ENCODE measurements around the gene CFTR. TPM values are rescaled to one million over a fixed set of nuclear protein-coding genes. Genes with fewer than 3 reads are reported as not detected.

Gene CFTR
- total and polyA plus RNA-seq, 4 donors = 0.10 to 3.1 (median 0.30) TPM

DNA sequence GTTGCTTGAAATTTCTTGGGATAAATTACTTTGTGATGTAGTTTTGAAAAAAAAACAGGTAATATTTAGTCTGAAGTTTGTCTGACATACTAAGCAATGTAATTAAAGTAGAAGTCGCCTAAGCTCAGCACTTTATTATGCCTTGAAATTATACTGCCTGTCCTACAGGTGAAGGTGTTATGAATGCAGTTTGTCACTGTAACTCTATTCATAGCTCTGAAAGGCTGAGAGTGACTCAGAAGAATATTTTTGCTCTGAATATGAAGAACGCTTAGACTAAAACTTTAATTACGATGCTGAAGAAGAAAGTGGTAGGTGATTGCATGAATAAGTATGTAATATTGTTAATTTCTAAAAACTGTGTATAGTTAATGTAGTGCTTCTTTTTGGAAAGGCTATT is 9.2 kb downstream of the CFTR start:
- DNase-seq (no peak), ATAC-seq (ENCODE audit: low FRiP score) (no peak)
- intact Hi-C loops (cut with DNase I) = no loop called here
- Histone ChIP-seq H3K4me1 (ENCODE audit: control insufficient read depth in 1 of 2, insufficient read depth in 2 of 2, low read length in 2 of 2) (no peaks in the 10 kb centered on the region), H3K36me3 (ENCODE audit: control insufficient read depth in 1 of 2, insufficient read depth in 2 of 2, low read length in 1 of 2) (no peaks in the 10 kb centered on the region), H3K27ac (ENCODE audit: low read depth in 1 of 2, low read length in 2 of 2) (no peak overlapping the region), H3K9me3 (ENCODE audit: control insufficient read depth, low read length) (no peaks in the 10 kb centered on the region), H3K27me3 (ENCODE audit: control insufficient read depth in 1 of 2, insufficient read depth in 2 of 2, low read length in 1 of 2) (peaks cover 0 to 5% of the 10 kb centered on the region in 2 donors), H3K4me3 (ENCODE audit: low read length in 2 of 2) (no peak overlapping the region)
- 86 to 88% methylated on average over 3 of the region's 3 CpGs for WGBS, 2 donors

DNA sequence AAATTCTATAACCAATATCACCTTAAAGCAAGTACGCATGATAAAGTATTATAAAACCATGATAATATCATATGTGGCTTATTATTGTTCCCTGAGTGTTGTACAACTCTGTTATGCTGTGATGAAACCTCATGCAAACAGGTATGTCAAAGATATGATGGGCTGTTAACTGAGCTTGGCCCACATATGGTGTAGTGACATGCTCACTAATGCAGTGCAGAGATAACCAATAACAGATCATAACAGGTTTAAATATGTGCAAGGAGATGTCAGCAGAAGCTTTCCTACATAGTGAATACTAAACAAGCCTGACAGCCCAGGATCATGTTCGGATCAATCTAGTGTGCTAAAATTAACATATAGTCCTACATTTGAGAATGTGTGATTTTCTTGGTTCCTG is 9.6 kb downstream of the CFTR start:
- intact Hi-C loops (cut with DNase I) = no loop called here
- Histone ChIP-seq H3K36me3 (ENCODE audit: control insufficient read depth in 1 of 2, insufficient read depth in 2 of 2, low read length in 1 of 2) (no peaks in the 10 kb centered on the region), H3K4me3 (ENCODE audit: low read length in 2 of 2) (no peak overlapping the region), H3K27ac (ENCODE audit: low read depth in 1 of 2, low read length in 2 of 2) (no peak overlapping the region), H3K4me1 (ENCODE audit: control insufficient read depth in 1 of 2, insufficient read depth in 2 of 2, low read length in 2 of 2) (no peaks in the 10 kb centered on the region), H3K27me3 (ENCODE audit: control insufficient read depth in 1 of 2, insufficient read depth in 2 of 2, low read length in 1 of 2) (peaks cover 0 to 5% of the 10 kb centered on the region in 2 donors), H3K9me3 (ENCODE audit: control insufficient read depth, low read length) (no peaks in the 10 kb centered on the region)
- WGBS, 2 donors = 86 to 87% methylated on average over 2 of the region's 2 CpGs
- ATAC-seq (ENCODE audit: low FRiP score) (no peak), DNase-seq (no peak)

DNA sequence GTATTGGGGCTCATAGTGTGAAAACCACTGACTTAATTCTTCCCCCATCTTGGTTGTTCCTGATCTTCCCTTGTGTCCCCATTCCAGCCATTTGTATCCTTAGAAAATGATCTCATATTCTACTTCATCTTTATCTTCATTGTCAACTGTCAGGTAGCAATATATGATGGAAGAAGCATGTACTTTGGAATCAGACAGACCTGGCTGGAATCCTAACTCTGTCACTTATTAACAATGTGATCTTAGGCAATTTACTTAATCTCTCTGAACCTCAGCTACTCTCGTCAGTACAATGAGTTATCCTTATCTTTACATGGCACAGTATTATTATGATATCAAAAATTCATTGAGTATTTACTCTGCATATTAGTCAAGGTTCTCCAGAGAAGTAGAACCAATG is 10.1 kb downstream of the CFTR start:
- no peak overlapping the region for H3K4me3 ChIP-seq (ENCODE audit: low read length in 2 of 2)
- no peaks in the 10 kb centered on the region for H3K36me3 ChIP-seq (ENCODE audit: control insufficient read depth in 1 of 2, insufficient read depth in 2 of 2, low read length in 1 of 2)
- no peak for DNase-seq
- no peak overlapping the region for H3K27ac ChIP-seq (ENCODE audit: low read depth in 1 of 2, low read length in 2 of 2)
- no peaks in the 10 kb centered on the region for H3K4me1 ChIP-seq (ENCODE audit: control insufficient read depth in 1 of 2, insufficient read depth in 2 of 2, low read length in 2 of 2)
- peaks cover 0 to 5% of the 10 kb centered on the region in 2 donors for H3K27me3 ChIP-seq (ENCODE audit: control insufficient read depth in 1 of 2, insufficient read depth in 2 of 2, low read length in 1 of 2)
- ATAC-seq (ENCODE audit: low FRiP score) = no peak
- 63 to 74% methylated on average over 1 of the region's 1 CpG for WGBS, 2 donors
- intact Hi-C loops (cut with DNase I) = no loop called here
- no peaks in the 10 kb centered on the region for H3K9me3 ChIP-seq (ENCODE audit: control insufficient read depth, low read length)

DNA sequence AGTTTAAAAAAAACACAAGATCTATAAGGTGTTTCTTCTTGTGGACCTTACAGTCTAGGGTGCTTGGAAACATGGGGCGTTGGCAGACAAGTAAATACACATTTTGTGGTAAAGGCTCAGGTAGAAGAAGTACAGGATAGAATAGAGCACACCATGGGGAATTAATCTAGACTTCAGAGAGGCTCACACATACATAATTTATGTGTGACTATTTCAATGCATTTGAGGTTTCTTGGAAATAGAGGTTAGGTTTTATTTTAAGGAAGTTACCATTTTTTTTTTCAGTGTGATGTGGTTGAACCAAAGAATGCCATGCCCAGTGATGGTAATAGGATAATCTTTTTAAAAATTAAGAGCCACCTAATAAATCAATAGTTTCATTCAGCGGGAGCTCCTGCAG is 12.8 kb downstream of the CFTR start:
- H3K27me3 ChIP-seq (ENCODE audit: control insufficient read depth in 1 of 2, insufficient read depth in 2 of 2, low read length in 1 of 2) = peaks cover 0 to 5% of the 10 kb centered on the region in 2 donors
- no peaks in the 10 kb centered on the region for H3K9me3 ChIP-seq (ENCODE audit: control insufficient read depth, low read length)
- WGBS, 2 donors = 83 to 85% methylated on average over 2 of the region's 2 CpGs
- ATAC-seq (ENCODE audit: low FRiP score) (no peak), DNase-seq (no peak)
- no peaks in the 10 kb centered on the region for H3K4me1 ChIP-seq (ENCODE audit: control insufficient read depth in 1 of 2, insufficient read depth in 2 of 2, low read length in 2 of 2)
- no peak overlapping the region for H3K27ac ChIP-seq (ENCODE audit: low read depth in 1 of 2, low read length in 2 of 2)
- intact Hi-C loops (cut with DNase I) = no loop called here
- no peaks in the 10 kb centered on the region for H3K36me3 ChIP-seq (ENCODE audit: control insufficient read depth in 1 of 2, insufficient read depth in 2 of 2, low read length in 1 of 2)
- no peak overlapping the region for H3K4me3 ChIP-seq (ENCODE audit: low read length in 2 of 2)

DNA sequence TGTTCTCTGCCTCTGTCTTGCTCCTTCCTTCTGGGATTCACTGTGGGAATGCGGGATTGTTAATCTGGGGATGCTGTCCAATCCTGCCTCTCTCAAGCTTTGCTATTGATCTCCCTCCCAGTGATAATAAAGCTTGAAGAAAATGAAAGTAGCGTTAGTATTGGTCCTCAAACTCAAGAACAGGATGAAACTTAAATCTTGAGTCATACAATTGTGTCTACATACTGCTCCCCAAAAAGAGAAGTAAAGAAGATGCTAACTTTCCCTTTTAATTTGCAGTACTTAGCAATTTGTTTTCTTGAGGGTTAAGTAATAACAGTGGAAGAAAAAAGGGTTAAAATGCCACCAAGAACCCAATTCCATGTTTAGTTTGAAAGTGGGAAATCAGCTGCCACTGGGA is 13.6 kb downstream of the CFTR start:
- Histone ChIP-seq H3K36me3 (ENCODE audit: control insufficient read depth in 1 of 2, insufficient read depth in 2 of 2, low read length in 1 of 2) (no peaks in the 10 kb centered on the region), H3K27ac (ENCODE audit: low read depth in 1 of 2, low read length in 2 of 2) (no peak overlapping the region), H3K9me3 (ENCODE audit: control insufficient read depth, low read length) (no peaks in the 10 kb centered on the region), H3K27me3 (ENCODE audit: control insufficient read depth in 1 of 2, insufficient read depth in 2 of 2, low read length in 1 of 2) (peaks cover 0 to 5% of the 10 kb centered on the region in 2 donors), H3K4me1 (ENCODE audit: control insufficient read depth in 1 of 2, insufficient read depth in 2 of 2, low read length in 2 of 2) (no peaks in the 10 kb centered on the region), H3K4me3 (ENCODE audit: low read length in 2 of 2) (no peak overlapping the region)
- DNase-seq (no peak), ATAC-seq (ENCODE audit: low FRiP score) (no peak)
- intact Hi-C loops (cut with DNase I) = no loop called here
- 89 to 90% methylated on average over 2 of the region's 2 CpGs for WGBS, 2 donors

DNA sequence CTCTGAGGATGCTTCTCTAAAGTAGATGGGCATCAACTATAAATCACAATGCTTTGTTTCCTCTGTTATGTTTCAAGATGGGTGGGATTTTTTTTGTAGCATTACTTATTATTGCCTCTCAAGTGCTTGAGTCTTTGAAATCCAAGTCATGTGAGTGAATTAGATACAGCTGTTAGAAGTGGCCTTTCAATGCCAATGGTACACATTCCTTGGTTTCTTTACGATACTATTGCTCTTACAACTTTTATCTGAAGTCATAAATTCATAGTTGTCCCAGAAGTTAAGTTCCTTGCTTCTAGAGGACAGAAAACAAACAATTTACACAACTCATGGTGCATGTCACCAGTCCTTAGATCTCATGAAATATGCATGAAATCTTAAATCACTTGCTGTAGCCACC is 15.5 kb downstream of the CFTR start:
- Histone ChIP-seq H3K9me3 (ENCODE audit: control insufficient read depth, low read length) (no peaks in the 10 kb centered on the region), H3K27ac (ENCODE audit: low read depth in 1 of 2, low read length in 2 of 2) (no peak overlapping the region), H3K4me1 (ENCODE audit: control insufficient read depth in 1 of 2, insufficient read depth in 2 of 2, low read length in 2 of 2) (no peaks in the 10 kb centered on the region), H3K27me3 (ENCODE audit: control insufficient read depth in 1 of 2, insufficient read depth in 2 of 2, low read length in 1 of 2) (no peaks in the 10 kb centered on the region), H3K4me3 (ENCODE audit: low read length in 2 of 2) (no peak overlapping the region), H3K36me3 (ENCODE audit: control insufficient read depth in 1 of 2, insufficient read depth in 2 of 2, low read length in 1 of 2) (no peaks in the 10 kb centered on the region)
- intact Hi-C loops (cut with DNase I) = no loop called here
- ATAC-seq (ENCODE audit: low FRiP score) (no peak), DNase-seq (no peak)
- WGBS, 2 donors = 36 to 52% methylated on average over 1 of the region's 1 CpG

DNA sequence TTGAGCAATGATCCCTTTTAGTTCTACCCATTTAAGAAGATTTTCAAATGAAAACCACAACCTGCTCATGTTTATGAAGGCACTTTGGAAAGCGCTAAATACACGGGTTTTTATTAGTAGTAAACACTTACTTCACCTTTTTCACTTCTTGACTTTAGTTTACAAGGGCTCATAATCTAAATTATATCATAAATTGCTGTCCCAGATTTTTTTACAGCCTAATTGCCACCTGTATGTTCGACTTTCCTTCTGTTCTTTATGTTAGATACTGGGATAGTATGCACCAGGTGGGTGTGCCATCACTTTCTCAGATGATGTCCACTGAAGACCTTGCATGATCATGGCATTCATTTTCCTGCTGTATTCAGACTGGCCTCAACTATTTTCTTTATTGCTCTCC is 22.5 kb downstream of the CFTR start:
- DNase-seq (no peak), ATAC-seq (ENCODE audit: low FRiP score) (no peak)
- intact Hi-C loops (cut with DNase I) = no loop called here
- no peak overlapping the region for H3K4me3 ChIP-seq (ENCODE audit: low read length in 2 of 2)
- no peak overlapping the region for H3K27ac ChIP-seq (ENCODE audit: low read depth in 1 of 2, low read length in 2 of 2)
- H3K9me3 ChIP-seq (ENCODE audit: control insufficient read depth, low read length) = no peaks in the 10 kb centered on the region
- H3K36me3 ChIP-seq (ENCODE audit: control insufficient read depth in 1 of 2, insufficient read depth in 2 of 2, low read length in 1 of 2) = no peaks in the 10 kb centered on the region
- no peaks in the 10 kb centered on the region for H3K4me1 ChIP-seq (ENCODE audit: control insufficient read depth in 1 of 2, insufficient read depth in 2 of 2, low read length in 2 of 2)
- 76 to 83% methylated on average over 3 of the region's 3 CpGs for WGBS, 2 donors
- H3K27me3 ChIP-seq (ENCODE audit: control insufficient read depth in 1 of 2, insufficient read depth in 2 of 2, low read length in 1 of 2) = no peaks in the 10 kb centered on the region

DNA sequence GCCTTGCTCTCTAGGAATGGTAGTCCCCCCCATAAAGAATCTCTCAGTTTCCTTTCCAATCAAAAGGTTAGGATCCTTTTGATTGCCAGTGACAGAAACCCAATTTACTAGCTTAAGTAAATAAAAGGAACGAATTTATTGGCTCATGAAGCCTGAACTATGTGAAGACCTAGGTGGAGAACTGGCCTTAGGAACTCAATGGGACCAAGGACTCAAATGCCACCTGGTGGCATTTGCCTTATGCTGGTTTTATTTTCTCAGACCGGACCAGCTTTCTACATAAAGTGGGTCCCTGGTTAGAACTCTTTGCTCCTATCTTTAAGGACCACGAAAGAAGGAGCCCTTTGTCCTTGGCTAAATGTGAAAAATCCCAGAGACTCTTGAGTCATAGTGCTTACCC is 25.4 kb downstream of the CFTR start:
- Histone ChIP-seq H3K4me3 (ENCODE audit: low read length in 2 of 2) (no peak overlapping the region), H3K36me3 (ENCODE audit: control insufficient read depth in 1 of 2, insufficient read depth in 2 of 2, low read length in 1 of 2) (no peaks in the 10 kb centered on the region), H3K27me3 (ENCODE audit: control insufficient read depth in 1 of 2, insufficient read depth in 2 of 2, low read length in 1 of 2) (no peaks in the 10 kb centered on the region), H3K9me3 (ENCODE audit: control insufficient read depth, low read length) (no peaks in the 10 kb centered on the region), H3K27ac (ENCODE audit: low read depth in 1 of 2, low read length in 2 of 2) (no peak overlapping the region), H3K4me1 (ENCODE audit: control insufficient read depth in 1 of 2, insufficient read depth in 2 of 2, low read length in 2 of 2) (no peaks in the 10 kb centered on the region)
- ATAC-seq (ENCODE audit: low FRiP score) = no peak
- no peak for DNase-seq
- intact Hi-C loops (cut with DNase I) = no loop called here
- WGBS, 2 donors = 66 to 70% methylated on average over 3 of the region's 3 CpGs

DNA sequence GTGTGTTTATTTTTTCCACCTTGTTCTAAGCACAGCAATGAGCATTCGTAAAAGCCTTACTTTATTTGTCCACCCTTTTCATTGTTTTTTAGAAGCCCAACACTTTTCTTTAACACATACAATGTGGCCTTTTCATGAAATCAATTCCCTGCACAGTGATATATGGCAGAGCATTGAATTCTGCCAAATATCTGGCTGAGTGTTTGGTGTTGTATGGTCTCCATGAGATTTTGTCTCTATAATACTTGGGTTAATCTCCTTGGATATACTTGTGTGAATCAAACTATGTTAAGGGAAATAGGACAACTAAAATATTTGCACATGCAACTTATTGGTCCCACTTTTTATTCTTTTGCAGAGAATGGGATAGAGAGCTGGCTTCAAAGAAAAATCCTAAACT is 28.9 kb downstream of the CFTR start:
- ATAC-seq (ENCODE audit: low FRiP score) (no peak), DNase-seq (no peak)
- H3K27me3 ChIP-seq (ENCODE audit: control insufficient read depth in 1 of 2, insufficient read depth in 2 of 2, low read length in 1 of 2) = no peaks in the 10 kb centered on the region
- 76 to 86% methylated on average over 1 of the region's 1 CpG for WGBS, 2 donors
- H3K4me3 ChIP-seq (ENCODE audit: low read length in 2 of 2) = no peak overlapping the region
- H3K27ac ChIP-seq (ENCODE audit: low read depth in 1 of 2, low read length in 2 of 2) = no peak overlapping the region
- no peaks in the 10 kb centered on the region for H3K9me3 ChIP-seq (ENCODE audit: control insufficient read depth, low read length)
- H3K4me1 ChIP-seq (ENCODE audit: control insufficient read depth in 1 of 2, insufficient read depth in 2 of 2, low read length in 2 of 2) = no peaks in the 10 kb centered on the region
- intact Hi-C loops (cut with DNase I) = no loop called here
- no peaks in the 10 kb centered on the region for H3K36me3 ChIP-seq (ENCODE audit: control insufficient read depth in 1 of 2, insufficient read depth in 2 of 2, low read length in 1 of 2)
